Uterus (tissue), 2 donors: ENCODE measurements around the gene KRT2.

Experiments
- POLR2A ChIP-seq, 2 donors: fragments of 450-650 bp; IDR thresholded peaks; one replicate each; pipeline ENCODE4 v1.6.1; 2016; ENCODE audit warnings: antibody characterized with exemption in 2 of 2, mild to moderate bottlenecking in 1 of 2, moderate library complexity in 1 of 2
- TF ChIP-seq, protein P1 (sequence below), 4 experiments: fragments of 200-600 bp in 2 of 4; fragments of 450-650 bp in 2 of 4; sonication (generic) in 2 of 4; IDR thresholded peaks; one replicate each; pipeline ENCODE4 v1.5.1; 2016 to 2019; ENCODE audit warnings: antibody characterized with exemption in 4 of 4, mild to moderate bottlenecking in 2 of 4, moderate library complexity in 1 of 4

DNA sequence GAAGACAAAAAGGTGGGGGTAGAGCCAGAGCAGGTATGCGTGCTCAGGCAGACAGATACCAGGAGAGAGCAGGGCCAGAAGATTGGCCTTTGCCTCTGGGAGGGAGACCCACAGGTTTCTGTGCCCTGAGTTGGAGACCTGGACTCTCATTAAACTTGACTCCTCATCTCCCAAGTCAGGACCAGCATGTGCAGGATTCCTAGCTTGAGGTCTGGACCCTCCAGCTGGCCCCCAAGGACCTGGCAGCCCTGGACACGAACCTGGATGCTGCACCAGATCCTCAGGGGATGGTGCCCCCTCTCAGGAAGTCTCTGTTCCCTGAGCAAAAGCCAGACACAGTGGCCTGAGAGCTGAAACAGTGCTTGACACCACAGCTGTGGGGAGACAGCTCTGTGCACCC, 23.2 kb downstream of the KRT2 start:
- TF ChIP-seq, protein P1, sequence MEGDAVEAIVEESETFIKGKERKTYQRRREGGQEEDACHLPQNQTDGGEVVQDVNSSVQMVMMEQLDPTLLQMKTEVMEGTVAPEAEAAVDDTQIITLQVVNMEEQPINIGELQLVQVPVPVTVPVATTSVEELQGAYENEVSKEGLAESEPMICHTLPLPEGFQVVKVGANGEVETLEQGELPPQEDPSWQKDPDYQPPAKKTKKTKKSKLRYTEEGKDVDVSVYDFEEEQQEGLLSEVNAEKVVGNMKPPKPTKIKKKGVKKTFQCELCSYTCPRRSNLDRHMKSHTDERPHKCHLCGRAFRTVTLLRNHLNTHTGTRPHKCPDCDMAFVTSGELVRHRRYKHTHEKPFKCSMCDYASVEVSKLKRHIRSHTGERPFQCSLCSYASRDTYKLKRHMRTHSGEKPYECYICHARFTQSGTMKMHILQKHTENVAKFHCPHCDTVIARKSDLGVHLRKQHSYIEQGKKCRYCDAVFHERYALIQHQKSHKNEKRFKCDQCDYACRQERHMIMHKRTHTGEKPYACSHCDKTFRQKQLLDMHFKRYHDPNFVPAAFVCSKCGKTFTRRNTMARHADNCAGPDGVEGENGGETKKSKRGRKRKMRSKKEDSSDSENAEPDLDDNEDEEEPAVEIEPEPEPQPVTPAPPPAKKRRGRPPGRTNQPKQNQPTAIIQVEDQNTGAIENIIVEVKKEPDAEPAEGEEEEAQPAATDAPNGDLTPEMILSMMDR (IDR thresholded peaks at IDR 0.05), result no peak
- TF ChIP-seq POLR2A (IDR thresholded peaks at IDR 0.05), result no peak
